ENCODE measurements around the gene VTA1.

The VTA1 gene

GRCh38 chr6:142251930-142252445 lies 104.9 kb downstream of the VTA1 start:
- H3K27ac ChIP-seq = no peak overlapping the region
- TF ChIP-seq ZFX (IDR thresholded peaks at IDR 0.05) = no peak
- TF ChIP-seq CTCF (conservative IDR thresholded peaks at IDR 0.05) = no peak

- H3K27ac ChIP-seq = no peak overlapping the region
- TF ChIP-seq CTCF (conservative IDR thresholded peaks at IDR 0.05) (no peak), ZFX (IDR thresholded peaks at IDR 0.05) (no peak)
These were observed 107.5 kb downstream of the VTA1 start for GRCh38 chr6:142254513-142254912.

GRCh38 chr6:142255785-142256184 lies 108.7 kb downstream of the VTA1 start:
- H3K27ac ChIP-seq = no peak overlapping the region
- TF ChIP-seq CTCF (conservative IDR thresholded peaks at IDR 0.05) = no peak
- no peak for TF ChIP-seq ZFX (IDR thresholded peaks at IDR 0.05)

GRCh38 chr6:142258305-142258704 lies 111.2 kb downstream of the VTA1 start:
- TF ChIP-seq CTCF (conservative IDR thresholded peaks at IDR 0.05) (no peak), ZFX (IDR thresholded peaks at IDR 0.05) (no peak)
- H3K27ac ChIP-seq = no peak overlapping the region

GRCh38 chr6:142258757-142259156 lies 111.7 kb downstream of the VTA1 start:
- TF ChIP-seq CTCF (conservative IDR thresholded peaks at IDR 0.05) = no peak
- no peak for TF ChIP-seq ZFX (IDR thresholded peaks at IDR 0.05)
- no peak overlapping the region for H3K27ac ChIP-seq

GRCh38 chr6:142260748-142261147 lies 113.7 kb downstream of the VTA1 start:
- no peak for TF ChIP-seq ZFX (IDR thresholded peaks at IDR 0.05)
- no peak for TF ChIP-seq CTCF (conservative IDR thresholded peaks at IDR 0.05)
- H3K27ac ChIP-seq = no peak overlapping the region

GRCh38 chr6:142262231-142262630 lies 115.2 kb downstream of the VTA1 start:
- TF ChIP-seq CTCF (conservative IDR thresholded peaks at IDR 0.05) (no peak), ZFX (IDR thresholded peaks at IDR 0.05) (no peak)
- no peak overlapping the region for H3K27ac ChIP-seq
